Keratinocyte (primary cell): ENCODE measurements around the gene DMAC2L. TPM values are rescaled to one million over a fixed set of nuclear protein-coding genes. Genes with fewer than 3 reads are reported as not detected.

Experiments
- DNase-seq: peaks from one replicate; pipeline ENCODE4 v3.0.0-alpha.2; 2011; ENCODE audit warnings: low read depth, missing footprints, low spot score
- FAIRE-seq: peaks from 2 replicates; lab custom pipeline; 2011; peaks lifted over from hg19 to GRCh38; lab: Jason Lieb, UNC
- H2AFZ ChIP-seq: 2 replicates; pipeline ENCODE4 v1.6.0; 2012; ENCODE audit warnings: low read length, control low read depth, inconsistent platforms; ENCODE audit not compliant: control insufficient read depth
- H3K27ac ChIP-seq: 2 replicates; pipeline ENCODE4 v1.5.1; 2011; ENCODE audit warnings: low read length; ENCODE audit not compliant: control insufficient read depth, insufficient read depth
- H3K27me3 ChIP-seq: 3 replicates; pipeline ENCODE4 v1.6.0; 2011; ENCODE audit warnings: low read length; ENCODE audit not compliant: control insufficient read depth, insufficient read depth; ENCODE audit errors: extremely low read depth
- H3K36me3 ChIP-seq, 2 experiments: 2 replicates in 1 of 2; 3 replicates in 1 of 2; pipeline ENCODE4 v1.5.1; 2011; ENCODE audit warnings: low read length in 2 of 2, mild to moderate bottlenecking in 1 of 2; ENCODE audit not compliant: control insufficient read depth in 2 of 2, insufficient read depth in 2 of 2; ENCODE audit errors: extremely low read depth in 1 of 2
- H3K4me1 ChIP-seq: 3 replicates; pipeline ENCODE4 v1.5.1; 2011; ENCODE audit warnings: low read length; ENCODE audit not compliant: control insufficient read depth, insufficient read depth; ENCODE audit errors: extremely low read depth
- H3K4me2 ChIP-seq: 3 replicates; pipeline ENCODE4 v1.6.0; 2011; ENCODE audit warnings: low read depth, low read length; ENCODE audit not compliant: control insufficient read depth, insufficient read depth; ENCODE audit errors: extremely low read depth
- H3K4me3 ChIP-seq, 3 experiments: fragments of 200-600 bp in 1 of 3; sonication (generic) in 1 of 3; 2 replicates in 2 of 3; 3 replicates in 1 of 3; pipeline ENCODE4 v1.5.1; 2011 to 2016; ENCODE audit warnings: low read length in 3 of 3, mild to moderate bottlenecking in 3 of 3, control low read depth in 2 of 3, inconsistent platforms in 1 of 3, low read depth in 1 of 3, mixed read lengths in 1 of 3, mixed run types in 1 of 3, moderate library complexity in 1 of 3; ENCODE audit not compliant: control insufficient read depth in 2 of 3, insufficient read depth in 2 of 3; ENCODE audit errors: extremely low read depth in 1 of 3
- H3K79me2 ChIP-seq: 2 replicates; pipeline ENCODE4 v1.6.0; 2012; ENCODE audit warnings: low read length; ENCODE audit not compliant: control insufficient read depth, insufficient read depth
- H3K9ac ChIP-seq: 3 replicates; pipeline ENCODE4 v1.6.0; 2011; ENCODE audit warnings: low read length; ENCODE audit not compliant: control insufficient read depth, insufficient read depth; ENCODE audit errors: extremely low read depth
- H3K9me1 ChIP-seq: 3 replicates; pipeline ENCODE4 v1.6.0; 2011; ENCODE audit warnings: low read length; ENCODE audit not compliant: control insufficient read depth, insufficient read depth; ENCODE audit errors: extremely low read depth
- H3K9me3 ChIP-seq: 2 replicates; pipeline ENCODE4 v1.5.1; 2012; ENCODE audit warnings: low read depth, low read length; ENCODE audit not compliant: control insufficient read depth
- H4K20me1 ChIP-seq: 3 replicates; pipeline ENCODE4 v1.6.0; 2011; ENCODE audit warnings: low read length; ENCODE audit not compliant: control insufficient read depth, insufficient read depth; ENCODE audit errors: extremely low read depth
- CTCF ChIP-seq, 3 experiments: IDR thresholded peaks in 1 of 3; conservative IDR thresholded peaks in 1 of 3; optimal IDR thresholded peaks in 1 of 3; 2 replicates in 2 of 3; 3 replicates in 1 of 3; pipeline versions ENCODE3 to v1.5.1; 2011; ENCODE audit warnings: low read length in 3 of 3, mild to moderate bottlenecking in 3 of 3, moderate library complexity in 2 of 3, control low read depth in 1 of 3, inconsistent platforms in 1 of 3; ENCODE audit not compliant: insufficient read depth in 2 of 3; ENCODE audit errors: extremely low read depth in 1 of 3
- EZH2 ChIP-seq: IDR thresholded peaks from one replicate; pipeline ENCODE4 v1.6.1; 2012; ENCODE audit warnings: inconsistent platforms, mild to moderate bottlenecking, low read length, moderate library complexity
- dilution Hi-C: fragments of 300-500 bp; cut with MboI; formaldehyde crosslinking; loops from one replicate; pipeline ENCODE4 v1.7.0; 2020; ENCODE audit warnings: low sequenced_read_pairs; ENCODE audit not compliant: extremely low pct_ligation_motif_present
- polyA plus RNA-seq, 5 experiments: library from polyadenylated mRNA; depleted of rRNA in 3 of 5; stranded (reverse) in 3 of 5; stranded (forward) in 1 of 5; unstranded in 1 of 5; fragments of >200 nt; gene quantifications; 1 replicate in 1 of 5; 2 replicates in 3 of 5; 3 replicates in 1 of 5; pipeline versions ENCODE4 v1.2.1 to v1.2.3, GENCODE V29; 2011 to 2012; ENCODE audit warnings: missing spikeins in 2 of 5, low read depth in 1 of 5, low replicate concordance in 1 of 5

Gene DMAC2L
- polyA plus RNA-seq, 1 donor (not counting 4 experiments of a cell fraction or from before 2014, with no cell fraction given), result 12.4 TPM

DNA sequence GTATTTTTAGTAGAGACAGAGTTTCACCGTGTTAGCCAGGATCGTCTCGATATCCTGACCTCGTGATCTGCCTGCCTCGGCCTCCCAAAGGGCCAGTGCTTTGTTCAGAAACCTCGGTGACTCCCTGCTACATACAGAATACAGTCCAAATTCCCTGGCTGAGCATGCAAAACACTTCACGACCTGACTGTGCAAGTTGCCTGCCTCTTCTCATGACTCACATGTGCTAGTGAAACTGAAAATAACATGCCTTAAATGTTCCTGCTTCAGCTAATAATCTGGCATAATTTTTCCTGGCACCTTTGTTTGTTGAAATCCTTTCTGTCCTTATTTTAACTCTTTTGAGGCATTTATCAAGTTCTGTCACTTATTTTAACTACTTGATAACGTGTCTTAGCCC, 8.2 kb downstream of the DMAC2L start:
- Histone ChIP-seq H3K4me3 (peak overlapping the region in 2 of 3 experiments; percentile 41 to 47), H3K27ac (peak overlapping the region; percentile 96), H3K4me2 (peak overlapping the region; percentile 91), H3K9me1 (no peaks in the 10 kb centered on the region), H3K79me2 (peaks cover 12% of the 10 kb centered on the region), H3K9ac (peak overlapping the region; percentile 77), H3K4me1 (peaks cover 25% of the 10 kb centered on the region), H3K36me3 (peaks cover 0 to 5% of the 10 kb centered on the region in 2 experiments), H2AFZ (no peak overlapping the region), H3K27me3 (no peaks in the 10 kb centered on the region), H3K9me3 (no peaks in the 10 kb centered on the region), H4K20me1 (no peaks in the 10 kb centered on the region)
- DNase-seq, result no peak
- TF ChIP-seq CTCF (optimal IDR thresholded peaks at IDR 0.05 in 1 of 3, IDR thresholded peaks at IDR 0.05 in 1 of 3, conservative IDR thresholded peaks at IDR 0.05 in 1 of 3; ENCODE audit: extremely low read depth in 1 of 3, insufficient read depth in 2 of 3, low read length in 3 of 3) (no peak), EZH2 (no peak)
- dilution Hi-C loops, result no loop called here
- FAIRE-seq, result peak; percentile 93

DNA sequence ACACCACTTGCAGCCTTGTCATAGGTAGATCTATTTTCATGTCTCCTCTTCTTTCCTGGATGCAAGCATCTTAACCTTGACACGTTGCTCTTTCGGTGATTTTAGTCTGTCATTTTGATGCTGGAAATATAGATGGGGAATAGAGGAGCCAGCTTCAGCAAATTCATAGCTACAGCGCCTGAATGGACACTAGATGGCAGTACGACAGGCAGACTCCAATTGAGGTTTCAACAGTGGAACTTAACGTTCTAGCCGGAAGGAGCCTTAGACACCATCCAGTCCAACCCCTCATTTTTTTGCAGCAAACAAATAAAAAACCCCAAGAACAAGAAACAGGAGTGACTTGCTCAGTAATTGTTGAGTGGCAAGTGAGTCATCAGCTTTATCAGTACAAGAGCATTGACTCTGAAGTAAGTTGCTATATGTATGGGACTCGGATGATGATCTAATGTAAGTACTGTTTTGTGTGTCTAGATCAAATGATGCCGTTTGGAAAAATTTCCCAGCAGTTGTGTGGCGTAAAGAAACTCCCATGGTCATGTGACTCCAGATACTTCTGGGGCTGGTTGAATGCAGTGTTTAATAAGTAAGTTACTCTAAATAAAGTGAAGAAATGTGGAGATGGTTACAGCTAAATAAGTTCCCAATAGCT, 9.0 kb downstream of the DMAC2L start:
- H3K79me2 ChIP-seq, result peaks cover 12% of the 10 kb centered on the region
- no peaks in the 10 kb centered on the region for H3K9me1 ChIP-seq
- H3K27ac ChIP-seq, result peak overlapping the region; percentile 96
- H3K9me3 ChIP-seq, result no peaks in the 10 kb centered on the region
- DNase-seq (peak; percentile 98), FAIRE-seq (peak; percentile 89)
- peaks cover 25% of the 10 kb centered on the region for H3K4me1 ChIP-seq
- no peaks in the 10 kb centered on the region for H4K20me1 ChIP-seq
- dilution Hi-C loops, result no loop called here
- peak overlapping the region; percentile 91 for H3K4me2 ChIP-seq
- peak overlapping the region; percentile 72 for H2AFZ ChIP-seq
- peak overlapping the region in 2 of 3 experiments; percentile 41 to 47 for H3K4me3 ChIP-seq
- peaks cover 0 to 5% of the 10 kb centered on the region in 2 experiments for H3K36me3 ChIP-seq
- peak; percentile 77 to 94 (median 88) for TF ChIP-seq CTCF (optimal IDR thresholded peaks at IDR 0.05 in 1 of 3, IDR thresholded peaks at IDR 0.05 in 1 of 3, conservative IDR thresholded peaks at IDR 0.05 in 1 of 3; ENCODE audit: extremely low read depth in 1 of 3, insufficient read depth in 2 of 3, low read length in 3 of 3)
- TF ChIP-seq EZH2, result no peak
- H3K27me3 ChIP-seq, result no peaks in the 10 kb centered on the region
- H3K9ac ChIP-seq, result peak overlapping the region; percentile 77
